ENCODE data around the gene BET1L.
A peak's percentile ranks its signal among the peaks of the same experiment; 100 is the strongest.
"Not testable (repeated sequence)": the region's sequence is repeated elsewhere in the genome, so short reads cannot be mapped to it uniquely, and the experiment has no call there.

Gene BET1L

DNA sequence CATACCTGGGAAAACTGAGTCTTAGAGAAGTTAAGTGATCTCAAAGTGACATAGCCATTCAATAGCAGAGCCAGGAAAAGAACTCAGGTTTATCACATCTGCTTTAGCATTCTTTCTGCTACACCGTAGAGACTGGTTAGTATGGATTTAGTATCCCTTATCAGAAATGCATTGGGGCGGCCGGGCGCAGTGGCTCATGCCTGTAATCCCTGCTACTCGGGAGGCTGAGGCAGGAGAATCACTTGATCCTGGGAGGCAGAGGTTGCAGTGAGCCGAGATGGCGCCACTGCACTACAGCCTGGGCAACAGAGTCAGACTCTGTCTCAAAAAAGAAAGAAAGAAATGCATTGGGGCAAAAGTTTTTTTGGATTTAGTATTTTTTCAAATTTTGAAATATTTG lies 31.1 kb upstream of the BET1L start:
- H3K36me3 Mint-ChIP-seq (ENCODE audit: insufficient read depth): peaks cover 42% of the 10 kb centered on the region

DNA sequence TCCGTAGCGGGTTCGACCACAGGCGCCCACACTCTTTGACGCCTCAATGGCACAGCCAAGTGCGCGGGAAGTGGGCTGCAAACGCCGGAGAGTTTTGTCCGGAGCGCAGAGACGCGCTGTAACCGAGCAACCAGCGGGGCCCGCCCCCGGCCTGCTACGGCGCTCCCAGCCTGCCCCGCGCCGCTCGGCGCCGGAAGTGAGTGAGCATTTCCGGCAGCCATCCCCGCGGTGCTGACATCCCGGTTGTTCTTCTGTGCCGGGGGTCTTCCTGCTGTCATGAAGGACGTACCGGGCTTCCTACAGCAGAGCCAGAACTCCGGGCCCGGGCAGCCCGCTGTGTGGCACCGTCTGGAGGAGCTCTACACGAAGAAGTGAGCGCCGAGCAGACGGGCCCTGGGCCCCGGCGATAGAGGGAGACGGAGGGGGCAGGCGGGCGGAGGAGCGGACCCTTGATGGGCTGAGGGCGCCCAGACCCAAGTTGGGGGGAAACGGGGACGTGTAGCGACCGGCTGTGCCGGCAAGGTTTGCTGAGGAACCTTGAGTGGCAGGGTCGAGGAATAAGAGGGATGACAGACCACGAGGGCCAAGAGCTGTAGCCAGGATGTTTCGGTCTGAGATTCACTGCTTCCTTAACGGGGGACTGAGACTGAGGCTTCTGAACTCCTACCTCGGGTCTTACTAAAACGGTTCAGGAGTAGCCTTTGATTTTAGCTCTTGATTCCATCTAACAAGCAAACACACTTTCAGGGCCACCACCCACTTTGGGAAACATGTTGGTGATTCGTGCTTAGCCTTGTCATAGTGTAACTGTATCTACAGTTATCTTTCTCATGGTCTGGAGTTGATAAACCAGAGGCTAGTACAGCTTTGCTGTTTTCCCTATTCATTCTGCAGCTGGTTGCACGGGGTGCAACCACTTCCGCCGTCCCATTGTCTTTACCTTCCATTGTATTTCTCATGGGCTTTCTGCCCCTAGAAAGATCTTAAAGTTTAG lies 29.9 kb upstream of the BET1L start, which contains the start of gene PSMD13:
Gene PSMD13 (plus strand): TSS at position 203 of the 994 bp plus-strand sequence. CDS start 74 bp downstream, at position 277.
- H3K4me1 Mint-ChIP-seq (ENCODE audit: low read depth in 2 of 2): peaks cover 20 to 44% of the 10 kb centered on the region in 2 donors
- no peaks in the 10 kb centered on the region for H3K27me3 Mint-ChIP-seq
- H3K36me3 Mint-ChIP-seq (ENCODE audit: insufficient read depth): peaks cover 38% of the 10 kb centered on the region
- H3K4me3 Mint-ChIP-seq: peak within 1 kb of the TSS; percentile 96
- H3K9me3 Mint-ChIP-seq: no peaks in the 10 kb centered on the region
- peak within 1 kb of the TSS; percentile 98 to 99 for H3K27ac Mint-ChIP-seq
- ATAC-seq (replicated peaks): peak; percentile 79
- peak; percentile 83 to 85 (median 85) for DNase-seq

More for the DNA sequence above, 31.1 kb upstream of the BET1L start:
- Mint-ChIP-seq H3K4me3 (peak overlapping the region; percentile 96), H3K4me1 (ENCODE audit: low read depth in 2 of 2) (peaks cover 20 to 45% of the 10 kb centered on the region in 2 donors), H3K27ac (peak overlapping the region; percentile 98 to 99)
- H3K9me3 Mint-ChIP-seq; ATAC-seq (replicated peaks); H3K27me3 Mint-ChIP-seq; DNase-seq: not testable (repeated sequence)

DNA sequence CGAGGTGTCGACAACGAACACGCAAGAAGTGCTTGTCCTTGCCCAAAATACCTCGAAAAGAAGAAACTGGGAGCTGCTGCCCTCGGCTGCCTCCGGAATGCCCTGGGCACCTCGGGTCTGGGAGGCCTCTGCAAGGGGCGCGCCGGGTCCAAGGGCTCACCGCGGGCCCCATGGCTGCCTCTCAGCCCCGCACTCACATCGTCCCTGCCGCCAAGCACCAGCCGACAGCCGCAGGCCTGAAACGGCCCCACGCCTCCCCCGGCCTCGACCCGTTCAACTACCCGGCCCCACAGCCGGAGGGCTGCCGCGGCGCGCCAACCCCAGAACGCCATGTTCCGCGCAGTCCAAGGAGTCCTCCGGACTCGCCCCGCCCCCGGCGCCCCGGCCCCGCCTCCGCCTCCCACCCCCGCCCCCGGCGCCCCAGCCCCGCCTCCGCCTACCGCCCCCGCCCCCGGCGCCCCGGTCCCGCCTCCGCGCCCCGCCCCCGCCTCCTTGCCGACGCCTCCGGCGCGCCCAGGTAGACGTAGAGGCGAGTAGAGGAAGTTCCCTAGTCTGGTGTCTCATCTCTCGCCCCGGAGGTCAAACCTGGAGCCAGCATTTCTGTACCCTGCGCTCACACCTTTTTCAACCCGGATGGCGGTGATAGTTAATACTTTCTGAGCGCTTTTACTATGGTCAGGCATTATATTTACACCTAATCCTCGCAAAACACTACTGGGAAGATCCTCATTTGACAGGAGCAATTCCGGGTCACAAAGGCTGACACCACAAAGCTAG lies 29.0 kb upstream of the BET1L start, which contains the start of gene SIRT3:
Gene SIRT3 (minus strand): TSS at position 346 of the 777 bp plus-strand sequence. CDS start 14 bp downstream, at position 332.
- Mint-ChIP-seq H3K27ac (peak within 1 kb of the TSS; percentile 98 to 99), H3K4me3 (peak within 1 kb of the TSS; percentile 96), H3K9me3 (no peaks in the 10 kb centered on the region), H3K36me3 (ENCODE audit: insufficient read depth) (peaks cover 32% of the 10 kb centered on the region), H3K4me1 (ENCODE audit: low read depth in 2 of 2) (peaks cover 13 to 38% of the 10 kb centered on the region in 2 donors), H3K27me3 (no peaks in the 10 kb centered on the region)
- DNase-seq: peak; percentile 79 to 82 (median 81)
- peak; percentile 84 for ATAC-seq (replicated peaks)

DNA sequence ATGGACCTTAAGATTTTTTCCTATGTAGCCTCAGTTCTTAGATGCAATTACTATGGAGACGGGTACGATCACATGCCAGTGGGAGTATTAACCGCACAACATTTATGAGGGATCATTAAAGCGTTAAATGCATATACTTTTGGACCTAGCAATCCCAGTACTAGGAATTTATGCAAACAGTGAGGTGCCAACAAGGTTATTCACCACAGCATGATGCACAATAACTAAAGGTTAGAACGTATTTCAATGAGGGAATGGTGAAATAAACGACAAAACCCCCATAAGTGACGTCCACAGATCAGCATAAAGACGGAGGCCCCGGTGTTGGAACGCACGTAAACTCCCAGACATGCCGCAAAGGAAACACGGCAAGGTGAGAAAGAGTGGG lies 28.4 kb upstream of the BET1L start:
- H3K27ac Mint-ChIP-seq: peak overlapping the region; percentile 98 to 99
- DNase-seq (peak in 1 of 3 experiments; percentile 61), ATAC-seq (replicated peaks) (peak; percentile 53)
- no peaks in the 10 kb centered on the region for H3K27me3 Mint-ChIP-seq
- peaks cover 28% of the 10 kb centered on the region for H3K36me3 Mint-ChIP-seq (ENCODE audit: insufficient read depth)
- H3K9me3 Mint-ChIP-seq: no peaks in the 10 kb centered on the region
- H3K4me3 Mint-ChIP-seq: peak overlapping the region; percentile 96
- H3K4me1 Mint-ChIP-seq (ENCODE audit: low read depth in 2 of 2): peaks cover 11 to 38% of the 10 kb centered on the region in 2 donors

DNA sequence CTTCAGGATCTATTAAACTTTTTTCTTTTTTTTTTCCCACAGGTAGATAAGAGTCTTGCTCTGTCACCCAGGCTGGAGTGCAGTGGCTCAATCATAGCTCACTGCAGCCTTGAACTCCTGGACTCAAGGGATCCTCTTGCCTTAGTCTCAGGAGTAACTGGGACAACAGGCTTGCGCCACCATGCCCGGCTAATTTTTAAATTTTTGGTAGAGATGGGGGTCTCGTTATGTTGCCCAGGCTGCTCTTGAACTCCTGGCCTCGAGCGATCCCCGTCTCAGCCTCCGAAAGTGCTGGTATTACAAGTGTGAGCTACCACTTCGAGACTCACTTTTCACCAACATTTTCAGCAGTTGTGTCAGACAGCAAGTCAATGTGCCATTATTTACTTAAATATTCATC lies 28.0 kb upstream of the BET1L start:
- DNase-seq (no peak), ATAC-seq (replicated peaks) (no peak)
- H3K36me3 Mint-ChIP-seq (ENCODE audit: insufficient read depth): peaks cover 26% of the 10 kb centered on the region
- peak overlapping the region; percentile 96 for H3K4me3 Mint-ChIP-seq
- H3K9me3 Mint-ChIP-seq: no peaks in the 10 kb centered on the region
- H3K4me1 Mint-ChIP-seq (ENCODE audit: low read depth in 2 of 2): peaks cover 11 to 34% of the 10 kb centered on the region in 2 donors
- H3K27ac Mint-ChIP-seq: peak overlapping the region; percentile 98 to 99
- no peaks in the 10 kb centered on the region for H3K27me3 Mint-ChIP-seq

DNA sequence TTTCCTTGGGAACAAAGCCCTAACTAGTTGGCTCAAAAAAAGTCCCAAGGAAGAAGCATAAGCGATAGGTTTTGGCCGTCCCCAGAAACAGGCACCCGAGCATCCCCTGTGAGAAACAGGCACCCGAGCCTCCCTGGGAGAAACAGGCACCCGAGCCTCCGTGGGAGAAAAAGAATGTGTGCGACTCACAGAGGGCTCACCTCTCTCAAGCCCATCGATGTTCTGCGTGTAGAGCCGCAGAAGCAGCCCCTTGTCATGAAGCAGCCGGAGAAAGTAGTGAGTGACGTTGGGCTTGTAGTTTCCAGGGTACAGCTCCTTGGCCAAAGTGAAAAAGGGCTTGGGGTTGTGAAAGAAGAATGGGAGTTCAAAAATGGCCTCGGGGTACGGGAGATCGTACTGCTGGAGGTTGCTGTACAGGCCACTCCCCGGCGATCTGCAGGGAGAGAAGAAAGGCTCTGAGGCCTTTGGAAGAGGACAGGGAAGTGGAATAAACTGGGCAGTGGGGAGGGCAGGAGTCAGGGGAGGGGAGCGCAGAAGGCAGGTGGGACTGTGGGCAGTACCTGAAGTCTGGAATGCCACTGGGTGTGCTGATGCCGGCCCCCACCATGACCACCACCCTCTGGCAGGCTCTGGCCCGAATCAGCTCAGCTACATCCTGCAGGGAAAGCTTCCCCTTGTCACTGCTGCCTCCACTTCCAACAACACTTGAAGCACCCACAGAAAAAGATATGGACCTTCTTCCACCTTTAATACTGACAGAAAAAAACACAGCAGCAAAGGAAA lies 25.8 kb upstream of the BET1L start:
- ATAC-seq (replicated peaks) (no peak), DNase-seq (no peak)
- H3K4me3 Mint-ChIP-seq: no peak overlapping the region

DNA sequence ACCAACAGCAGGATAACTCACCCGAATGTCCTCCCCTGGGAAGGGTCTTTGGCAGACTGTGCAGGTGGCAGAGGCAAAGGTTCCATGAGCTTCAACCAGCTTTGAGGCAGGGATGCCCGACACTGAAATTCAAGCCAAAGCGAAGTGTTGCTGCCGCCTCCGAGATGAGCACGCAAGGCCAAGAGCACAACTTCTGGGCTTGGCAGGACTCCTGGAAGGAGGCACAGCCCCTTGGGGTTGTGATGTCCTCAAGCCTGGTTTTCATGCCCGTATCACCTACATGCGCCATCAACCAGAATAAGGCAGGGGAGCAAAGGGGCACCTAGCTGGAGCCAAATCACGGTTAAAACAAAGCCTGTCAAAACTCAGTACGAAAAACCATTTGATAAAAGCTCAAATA lies 23.2 kb upstream of the BET1L start:
- Mint-ChIP-seq H3K4me3 (no peak overlapping the region), H3K4me1 (ENCODE audit: low read depth in 2 of 2) (peaks cover 4 to 27% of the 10 kb centered on the region in 2 donors), H3K9me3 (no peaks in the 10 kb centered on the region), H3K36me3 (ENCODE audit: insufficient read depth) (peaks cover 12% of the 10 kb centered on the region), H3K27ac (no peak overlapping the region), H3K27me3 (no peaks in the 10 kb centered on the region)
- DNase-seq: no peak
- no peak for ATAC-seq (replicated peaks)

More for the DNA sequence above, 25.8 kb upstream of the BET1L start:
- H3K27ac Mint-ChIP-seq: peak overlapping the region; percentile 29 to 52
- no peaks in the 10 kb centered on the region for H3K27me3 Mint-ChIP-seq
- peaks cover 8 to 34% of the 10 kb centered on the region in 2 donors for H3K4me1 Mint-ChIP-seq (ENCODE audit: low read depth in 2 of 2)
- H3K36me3 Mint-ChIP-seq (ENCODE audit: insufficient read depth): peaks cover 29% of the 10 kb centered on the region
- H3K9me3 Mint-ChIP-seq: no peaks in the 10 kb centered on the region

DNA sequence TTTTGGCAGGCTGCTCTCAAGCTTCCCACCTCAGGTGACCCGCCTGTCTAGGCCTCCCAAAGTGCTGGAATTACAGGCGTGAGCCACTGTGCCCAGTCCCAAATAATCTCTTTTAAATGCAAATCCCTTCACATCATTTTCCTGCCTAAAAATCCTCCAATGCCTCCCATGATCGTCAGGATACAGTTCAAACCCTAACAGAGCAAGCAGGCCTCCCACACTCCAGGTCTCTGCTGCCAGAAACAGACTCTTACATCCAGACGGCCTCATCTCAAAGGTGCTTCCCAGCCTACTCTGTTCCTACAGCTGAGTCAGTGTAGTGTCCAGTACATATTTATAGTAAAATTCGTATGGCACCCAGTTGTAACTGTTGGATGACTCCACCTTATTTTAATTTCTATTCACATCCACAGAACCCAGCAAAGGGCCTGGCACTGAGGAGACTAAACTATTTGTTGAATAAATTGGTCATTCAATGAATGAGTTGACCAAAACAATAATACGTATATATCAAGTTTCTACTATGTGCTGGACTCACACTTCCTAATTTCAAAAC lies 20.7 kb upstream of the BET1L start:
- Mint-ChIP-seq H3K9me3 (no peaks in the 10 kb centered on the region), H3K27me3 (no peaks in the 10 kb centered on the region), H3K4me1 (ENCODE audit: low read depth in 2 of 2) (peaks cover 2 to 20% of the 10 kb centered on the region in 2 donors), H3K27ac (no peak overlapping the region), H3K4me3 (no peak overlapping the region), H3K36me3 (ENCODE audit: insufficient read depth) (peaks cover 14% of the 10 kb centered on the region)
- DNase-seq (no peak), ATAC-seq (replicated peaks) (no peak)

DNA sequence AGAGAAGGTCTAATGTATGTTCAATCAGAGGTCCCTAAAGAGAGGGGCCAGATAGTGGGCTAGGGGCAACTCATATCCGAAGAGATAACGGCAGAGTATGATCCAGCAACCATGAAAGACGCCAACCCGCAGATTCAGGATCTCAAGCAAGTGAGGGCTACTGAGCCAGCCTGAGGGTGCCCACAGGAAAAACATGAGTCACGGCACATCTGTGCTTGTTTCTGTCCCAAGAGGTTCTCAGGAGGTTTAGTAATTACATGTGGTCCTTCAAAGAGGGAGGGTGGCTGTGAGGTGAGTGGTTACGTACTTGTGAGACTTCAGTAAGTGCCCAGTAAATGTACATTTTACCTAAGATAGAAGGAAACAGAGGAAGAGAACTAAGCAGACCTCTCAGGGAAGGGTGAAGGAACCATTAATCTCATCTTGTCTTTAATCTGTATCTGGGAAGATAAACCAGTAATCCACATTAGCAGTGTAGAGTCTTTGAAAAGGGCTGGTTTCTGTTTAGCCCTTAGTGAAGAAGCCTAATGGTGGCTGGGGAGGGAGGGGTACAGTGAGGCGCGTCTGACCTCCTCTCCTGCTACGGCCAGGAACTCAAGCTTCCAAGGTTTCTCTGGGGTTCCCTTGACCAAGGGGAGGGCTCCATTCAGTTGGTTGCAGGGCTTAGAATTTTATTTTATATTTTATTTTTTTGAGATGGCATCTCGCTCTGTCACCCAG lies 18.7 kb upstream of the BET1L start:
- H3K27ac Mint-ChIP-seq: peak overlapping the region in 1 of 2 donors; percentile 39
- ATAC-seq (replicated peaks) (no peak), DNase-seq (no peak)
- H3K36me3 Mint-ChIP-seq (ENCODE audit: insufficient read depth): peaks cover 10% of the 10 kb centered on the region
- peaks cover 7 to 17% of the 10 kb centered on the region in 2 donors for H3K4me1 Mint-ChIP-seq (ENCODE audit: low read depth in 2 of 2)
- H3K9me3 Mint-ChIP-seq: no peaks in the 10 kb centered on the region
- no peaks in the 10 kb centered on the region for H3K27me3 Mint-ChIP-seq
- H3K4me3 Mint-ChIP-seq: no peak overlapping the region

DNA sequence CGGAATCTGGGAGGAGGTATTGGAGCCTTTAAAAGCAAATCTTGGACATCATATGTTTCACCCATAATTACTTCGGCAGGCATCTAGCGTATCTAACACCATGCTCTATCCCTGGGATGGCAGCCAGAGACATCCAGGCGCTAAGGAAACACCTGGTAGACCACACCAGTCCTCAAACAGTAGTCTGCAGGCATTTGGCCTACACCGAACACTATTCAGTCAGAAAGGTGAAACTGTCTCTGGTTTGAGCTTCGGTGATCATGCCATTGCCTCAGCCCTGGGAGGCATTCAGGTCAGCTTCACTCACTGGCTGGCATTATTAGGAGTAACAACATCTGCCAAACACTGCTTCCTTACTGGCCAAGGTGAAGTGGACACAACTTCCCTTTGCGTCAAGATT lies 17.2 kb upstream of the BET1L start:
- H3K4me1 Mint-ChIP-seq (ENCODE audit: low read depth in 2 of 2): peaks cover 7 to 17% of the 10 kb centered on the region in 2 donors
- no peaks in the 10 kb centered on the region for H3K27me3 Mint-ChIP-seq
- no peak overlapping the region for H3K4me3 Mint-ChIP-seq
- ATAC-seq (replicated peaks) (no peak), DNase-seq (no peak)
- peaks cover 7% of the 10 kb centered on the region for H3K36me3 Mint-ChIP-seq (ENCODE audit: insufficient read depth)
- no peak overlapping the region for H3K27ac Mint-ChIP-seq
- no peaks in the 10 kb centered on the region for H3K9me3 Mint-ChIP-seq

DNA sequence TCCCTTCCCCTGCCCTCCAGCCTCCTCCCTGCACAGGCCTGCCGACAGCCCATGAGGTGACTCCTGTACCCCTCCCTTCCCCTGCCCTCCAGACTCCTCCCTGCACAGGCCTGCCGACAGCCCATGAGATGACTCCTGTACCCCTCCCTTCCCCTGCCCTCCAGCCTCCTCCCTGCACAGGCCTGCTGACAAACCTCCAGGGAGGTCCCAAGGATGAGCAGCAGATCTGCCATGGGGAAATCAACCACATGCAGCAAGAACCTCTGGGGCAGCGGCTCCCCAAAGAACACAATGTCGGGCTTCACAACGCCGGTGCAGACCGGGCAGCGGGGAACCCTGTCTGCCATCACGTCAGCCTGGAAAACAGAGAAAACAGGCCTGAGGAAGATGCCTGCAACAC lies 16.7 kb upstream of the BET1L start:
- ATAC-seq (replicated peaks): no peak
- no peaks in the 10 kb centered on the region for H3K27me3 Mint-ChIP-seq
- no peak overlapping the region for H3K4me3 Mint-ChIP-seq
- no peaks in the 10 kb centered on the region for H3K9me3 Mint-ChIP-seq
- H3K36me3 Mint-ChIP-seq (ENCODE audit: insufficient read depth): peaks cover 4% of the 10 kb centered on the region
- no peak for DNase-seq
- no peak overlapping the region for H3K27ac Mint-ChIP-seq
- H3K4me1 Mint-ChIP-seq (ENCODE audit: low read depth in 2 of 2): peaks cover 7 to 17% of the 10 kb centered on the region in 2 donors
